ENCODE data around the gene TIAL1.

Gene TIAL1

GRCh38 chr10:119640875-119641526 lies 44.2 kb upstream of the TIAL1 start:
- TF ChIP-seq CTCF (IDR thresholded peaks at IDR 0.05; ENCODE audit: insufficient read depth, low read depth, low read length, missing control alignments), result no peak
- DNase-seq (ENCODE audit: low read depth), result no peak
- H3K4me3 ChIP-seq (ENCODE audit: low read length), result no peak overlapping the region

DNA sequence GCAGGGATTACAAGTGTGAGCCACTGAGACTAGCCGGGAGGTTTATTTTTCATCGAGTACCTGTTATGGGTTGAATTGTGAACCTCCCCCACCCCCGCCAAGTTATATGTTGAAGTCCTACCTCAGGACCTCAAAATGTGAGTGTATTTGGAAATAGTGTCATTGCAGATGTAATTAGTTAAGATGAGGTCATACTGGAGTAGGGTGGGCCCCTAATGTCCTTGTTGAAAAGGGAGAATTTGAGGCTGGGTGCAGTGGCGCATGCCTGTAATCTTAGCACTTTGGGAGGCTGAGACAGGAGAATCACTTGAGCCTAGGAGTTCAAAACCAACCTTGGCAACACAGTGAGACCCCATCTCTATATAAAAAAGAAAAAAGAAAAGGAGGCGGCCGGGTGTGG lies 43.6 kb upstream of the TIAL1 start:
- no peak for TF ChIP-seq CTCF (IDR thresholded peaks at IDR 0.05; ENCODE audit: insufficient read depth, low read depth, low read length, missing control alignments)
- DNase-seq (ENCODE audit: low read depth), result no peak
- H3K4me3 ChIP-seq (ENCODE audit: low read length), result no peak overlapping the region

DNA sequence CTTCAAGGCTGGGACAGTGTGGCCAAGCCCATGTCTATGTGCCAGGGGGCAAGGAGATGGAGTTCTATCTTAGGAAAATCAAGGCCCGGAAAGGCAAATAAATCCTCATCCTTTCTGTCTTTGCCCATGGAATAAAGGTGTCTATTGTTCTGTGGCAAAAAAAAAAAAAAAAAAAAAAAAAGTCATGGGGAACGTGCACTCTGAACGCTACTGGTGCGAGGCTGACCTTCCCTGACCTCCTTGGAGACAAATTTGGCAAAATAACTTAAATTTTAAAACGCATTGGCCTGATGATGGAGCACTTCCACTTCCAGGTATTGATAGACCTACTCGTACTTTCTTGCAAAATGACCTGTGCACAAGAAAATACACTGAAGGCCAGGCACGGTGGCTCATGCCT lies 42.2 kb upstream of the TIAL1 start:
- DNase-seq (ENCODE audit: low read depth), result no peak
- H3K4me3 ChIP-seq (ENCODE audit: low read length), result no peak overlapping the region
- no peak for TF ChIP-seq CTCF (IDR thresholded peaks at IDR 0.05; ENCODE audit: insufficient read depth, low read depth, low read length, missing control alignments)

- TF ChIP-seq CTCF (IDR thresholded peaks at IDR 0.05; ENCODE audit: insufficient read depth, low read depth, low read length, missing control alignments), result no peak
- no peak overlapping the region for H3K4me3 ChIP-seq (ENCODE audit: low read length)
- DNase-seq (ENCODE audit: low read depth), result no peak
Measured at GRCh38 chr10:119637631-119638030, 40.9 kb upstream of the TIAL1 start.

DNA sequence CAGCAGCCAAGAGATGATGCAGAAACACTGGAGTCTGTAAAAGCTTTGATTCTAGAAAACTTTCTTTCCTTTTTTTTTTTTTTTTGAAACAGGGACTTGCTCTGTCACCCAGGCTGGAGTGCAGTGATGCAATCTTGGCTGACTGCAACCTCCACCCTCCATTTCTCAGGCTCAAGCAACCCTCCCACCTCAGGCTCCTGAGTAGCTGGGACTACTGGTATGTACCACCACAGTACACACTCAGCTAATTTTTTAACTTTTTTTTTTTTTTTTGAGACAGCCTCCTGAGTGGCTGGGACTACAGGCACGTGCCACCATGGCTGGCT lies 37.4 kb upstream of the TIAL1 start:
- TF ChIP-seq CTCF (IDR thresholded peaks at IDR 0.05; ENCODE audit: insufficient read depth, low read depth, low read length, missing control alignments), result no peak
- no peak overlapping the region for H3K4me3 ChIP-seq (ENCODE audit: low read length)
- DNase-seq (ENCODE audit: low read depth), result peak; percentile 35

GRCh38 chr10:119633538-119634218 lies 36.9 kb upstream of the TIAL1 start:
- TF ChIP-seq CTCF (IDR thresholded peaks at IDR 0.05; ENCODE audit: insufficient read depth, low read depth, low read length, missing control alignments), result no peak
- DNase-seq (ENCODE audit: low read depth), result no peak

DNA sequence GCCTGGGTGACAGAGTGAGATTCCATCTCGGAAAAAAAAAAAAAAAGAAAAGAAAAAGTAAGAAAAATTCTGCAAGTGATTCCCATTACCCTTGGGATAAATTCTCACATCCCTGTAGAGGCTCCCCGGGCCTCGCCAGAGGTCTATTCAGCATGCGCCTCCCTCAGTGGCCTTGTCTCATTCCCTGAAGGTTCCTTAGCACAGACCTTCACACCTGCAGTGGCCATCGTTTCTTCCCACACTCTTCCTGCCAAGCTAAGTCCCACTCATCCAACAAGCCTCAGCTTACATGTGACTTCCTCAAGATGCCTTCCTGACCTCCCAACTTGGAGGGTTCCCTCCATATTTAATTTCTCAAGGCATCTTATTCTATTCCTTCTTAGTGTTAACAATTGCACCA lies 33.5 kb upstream of the TIAL1 start:
- H3K4me3 ChIP-seq (ENCODE audit: low read length), result no peak overlapping the region
- DNase-seq (ENCODE audit: low read depth), result no peak
- no peak for TF ChIP-seq CTCF (IDR thresholded peaks at IDR 0.05; ENCODE audit: insufficient read depth, low read depth, low read length, missing control alignments)

More at GRCh38 chr10:119633538-119634218, 36.9 kb upstream of the TIAL1 start:
- no peak overlapping the region for H3K4me3 ChIP-seq (ENCODE audit: low read length)
